GM21619 (cell line): ENCODE measurements around the gene LGMN.

Experiments
- ATAC-seq: cut with Tn5 transposase; IDR thresholded peaks from one replicate; pipeline ENCODE4 v1.9.1; 2021; ENCODE audit not compliant: unreplicated experiment

Gene LGMN

DNA sequence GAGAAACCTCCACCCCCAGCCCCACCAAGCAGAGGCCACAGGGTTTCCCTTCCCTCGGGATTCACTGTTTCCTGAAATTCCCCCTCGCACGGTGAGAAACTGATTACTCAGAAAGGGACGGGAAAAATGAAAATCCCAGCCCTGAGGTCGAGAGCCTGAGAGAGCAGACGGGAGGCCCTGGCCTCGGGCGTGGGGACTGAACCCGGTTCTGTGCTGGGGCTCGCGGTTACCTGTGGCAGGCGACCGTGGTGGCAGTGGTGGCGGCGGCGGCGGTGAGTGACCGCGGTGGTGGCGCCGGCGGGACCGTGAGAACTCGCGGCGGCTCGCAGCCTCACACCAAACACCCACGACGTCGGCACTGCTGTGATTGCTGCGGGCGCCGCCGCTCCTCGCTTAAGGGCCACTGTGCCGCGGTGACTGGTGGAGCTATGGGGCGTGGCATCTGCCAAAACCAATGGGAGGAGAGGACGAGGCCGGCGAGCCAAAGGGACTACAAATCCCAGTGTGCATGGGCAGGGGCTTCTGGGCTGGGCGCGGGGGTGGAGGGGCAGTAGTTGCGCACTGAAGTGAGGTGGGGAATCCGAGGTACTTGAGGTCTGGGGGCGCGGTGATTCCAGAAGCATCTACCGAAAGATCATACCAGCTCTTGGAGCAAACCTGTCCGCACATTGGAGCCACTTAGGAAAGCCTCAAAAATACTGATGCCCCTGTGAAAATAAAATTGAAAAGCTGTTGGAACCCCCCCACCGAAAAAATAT is at the start of gene LGMN:
Gene LGMN, minus strand, starts transcription at position 369 of the 758 bp plus-strand sequence. CDS start 15,841 bp downstream, outside the sequence.
- peak; percentile 64 for ATAC-seq

- ATAC-seq = no peak
Measured at GRCh38 chr14:92794961-92795360, 46.5 kb upstream of the LGMN start.

DNA sequence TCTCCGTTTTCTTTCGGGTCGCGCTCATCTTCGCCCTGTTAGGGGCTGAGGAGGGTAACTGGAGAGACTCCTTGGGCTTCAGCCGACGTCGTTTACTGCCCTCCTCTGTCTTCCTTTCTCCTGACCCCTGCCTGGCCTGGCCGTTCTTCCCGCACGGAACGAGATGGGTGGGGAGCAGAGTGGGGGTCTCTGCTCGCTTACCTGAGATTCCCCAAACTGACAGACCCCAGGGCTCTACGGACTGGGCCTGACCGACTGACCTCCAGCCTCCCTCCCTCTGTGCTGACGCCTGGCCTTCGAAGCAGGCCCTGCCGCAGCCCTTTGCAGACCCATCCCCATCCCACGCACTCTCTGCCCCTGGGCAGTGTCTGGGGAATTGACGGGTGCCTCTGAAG is 46.1 kb upstream of the LGMN start:
- ATAC-seq = no peak

DNA sequence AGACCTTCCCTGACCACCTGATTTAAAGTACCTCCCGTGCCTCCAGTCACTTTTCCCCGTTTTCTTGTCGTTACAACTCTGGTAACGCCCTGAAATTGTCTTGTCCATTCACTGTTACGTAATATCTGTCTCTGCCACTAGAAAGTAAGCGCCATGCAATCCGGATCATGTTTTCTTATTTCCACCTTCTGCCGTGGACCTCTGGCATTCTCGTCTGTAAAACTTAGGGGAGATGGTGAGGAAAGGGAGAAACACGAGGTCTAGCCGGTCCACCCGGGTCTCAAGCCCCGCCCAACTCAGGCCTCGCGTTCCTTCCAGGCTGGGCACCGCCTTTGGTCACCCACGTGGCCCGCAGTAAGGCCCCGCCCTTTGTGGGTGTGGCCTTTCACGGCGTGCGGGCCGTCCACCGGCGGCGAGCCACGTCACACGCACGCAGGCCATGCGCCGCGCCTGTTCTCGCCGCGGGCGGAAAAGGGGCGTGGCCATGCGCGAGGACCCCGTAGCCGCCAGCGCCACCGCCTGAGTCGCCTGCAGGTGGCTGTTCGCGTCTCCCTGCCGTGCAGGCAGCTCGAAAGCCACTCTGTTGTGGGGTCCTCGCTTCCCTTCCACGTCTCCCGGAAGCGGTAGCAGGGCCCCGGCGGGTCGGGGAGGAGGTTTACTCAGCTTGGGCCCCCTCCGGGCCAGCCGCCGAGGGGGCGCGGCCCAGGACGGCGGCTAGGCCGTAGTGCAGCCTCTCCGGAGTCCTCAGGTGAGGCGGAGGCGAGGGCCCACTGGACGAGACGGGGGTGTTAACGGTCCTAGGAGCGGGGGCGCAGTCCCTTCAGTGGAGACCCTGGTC is 45.5 kb upstream of the LGMN start, which contains the start of gene GOLGA5:
Gene GOLGA5, plus strand, starts transcription at position 597 of the 838 bp plus-strand sequence. CDS start 3,133 bp downstream, outside the sequence.
- peak; percentile 93 for ATAC-seq

DNA sequence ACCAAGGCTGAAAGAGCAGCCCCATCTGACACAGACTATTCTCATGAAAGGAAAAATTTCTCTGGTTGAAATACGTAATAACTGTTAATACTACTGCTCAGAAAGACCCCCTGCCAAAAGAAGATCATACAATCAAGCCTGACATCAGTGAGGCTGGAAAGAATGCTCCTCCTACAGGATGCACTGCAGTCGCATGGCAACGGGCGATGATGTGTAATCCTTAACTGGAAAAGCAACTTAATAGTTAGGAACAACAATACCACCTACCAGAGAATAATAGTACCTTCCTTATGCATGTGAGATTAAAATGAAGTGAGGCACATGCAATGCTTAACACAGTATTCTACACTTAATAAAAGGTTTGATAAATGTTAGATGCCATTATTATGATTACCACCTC is 44.5 kb upstream of the LGMN start:
- ATAC-seq = no peak

GRCh38 chr14:92789457-92790089 is 41.1 kb upstream of the LGMN start:
- no peak for ATAC-seq

DNA sequence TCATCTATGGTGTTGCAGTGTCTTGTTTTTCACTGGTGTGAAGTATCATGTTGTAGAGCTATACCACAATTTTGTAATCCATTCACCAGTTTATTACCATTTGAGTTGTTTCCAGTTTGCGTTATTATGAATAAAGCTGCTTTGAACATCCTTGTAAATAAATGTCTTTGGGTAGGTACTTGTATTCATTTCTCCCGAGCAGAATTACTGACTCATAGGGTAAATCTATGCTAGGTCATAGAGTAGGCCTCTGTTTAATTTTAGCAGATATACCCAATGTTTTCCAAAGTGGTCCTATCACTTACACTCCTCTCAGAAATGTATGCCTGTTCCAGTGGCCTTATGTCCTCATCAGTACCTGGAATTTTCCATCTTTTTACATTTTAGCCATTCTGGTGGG is 39.1 kb upstream of the LGMN start:
- ATAC-seq = no peak

- ATAC-seq = no peak
Measured at GRCh38 chr14:92786427-92786756, 38.0 kb upstream of the LGMN start.

DNA sequence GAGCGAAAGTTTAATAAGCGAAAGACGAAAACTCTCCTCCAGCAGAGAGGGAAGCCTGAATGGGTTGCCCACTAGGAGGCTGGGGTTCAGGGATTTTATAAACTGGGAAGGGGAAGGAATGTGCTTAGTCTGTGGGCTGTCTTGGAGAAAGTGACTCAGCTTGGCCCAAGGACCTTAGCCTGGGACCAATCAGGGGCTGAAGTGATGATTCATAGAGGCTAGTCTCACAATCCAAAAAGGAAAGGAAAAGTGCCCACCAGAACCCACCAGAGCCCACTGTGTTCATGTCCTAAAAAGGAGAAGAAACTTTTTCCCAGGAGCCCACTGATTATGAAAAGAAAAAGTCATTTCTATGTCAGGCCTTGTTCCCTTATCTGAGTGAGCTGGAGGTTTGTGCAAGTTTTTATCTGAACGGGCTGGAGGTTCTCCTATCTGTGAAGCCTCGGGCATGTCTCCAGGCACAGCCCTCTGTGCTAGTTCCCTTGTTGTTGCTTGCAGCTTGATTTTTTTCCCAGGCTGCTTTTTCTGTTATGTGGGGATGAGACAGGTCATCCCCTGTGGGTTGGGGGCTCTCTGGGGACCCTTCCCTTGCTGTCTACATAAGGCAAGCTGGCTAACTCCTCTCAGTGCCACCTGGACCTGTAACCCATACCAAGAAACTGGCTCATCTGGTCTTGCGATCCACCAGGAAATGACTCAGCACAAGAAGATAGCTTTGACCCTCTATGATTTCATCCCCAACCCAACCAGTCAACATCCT is 37.4 kb upstream of the LGMN start:
- no peak for ATAC-seq

DNA sequence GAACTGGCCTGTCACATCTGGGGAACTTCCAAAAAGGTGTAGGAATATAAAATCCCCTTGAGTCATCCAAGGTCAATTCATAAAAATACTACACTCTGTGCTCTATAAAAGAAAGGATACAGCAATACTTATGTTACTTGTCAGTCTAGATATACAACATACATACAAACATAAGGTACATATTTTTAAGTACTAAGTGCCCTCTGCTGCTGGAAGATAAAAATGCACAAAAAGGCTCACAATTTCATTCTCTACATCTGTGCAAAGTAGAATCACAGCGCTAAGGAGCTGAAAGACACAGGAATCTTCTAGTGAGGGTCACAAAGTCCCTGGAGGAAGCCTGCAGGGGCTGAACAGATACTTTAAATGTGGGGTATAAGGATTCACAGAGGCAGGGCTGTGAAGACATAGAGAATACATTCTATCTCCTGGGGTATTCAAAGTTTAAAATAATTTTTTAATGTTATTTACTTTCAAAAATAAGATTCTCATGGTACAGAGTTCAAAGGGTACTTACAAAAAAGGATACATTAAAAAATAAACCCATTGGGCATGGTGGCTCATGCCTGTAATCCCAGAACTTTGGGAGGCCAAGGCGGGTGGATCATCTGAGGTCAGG is 35.5 kb upstream of the LGMN start:
- peak; percentile 49 for ATAC-seq

GRCh38 chr14:92781350-92781749 is 32.9 kb upstream of the LGMN start:
- ATAC-seq = no peak

DNA sequence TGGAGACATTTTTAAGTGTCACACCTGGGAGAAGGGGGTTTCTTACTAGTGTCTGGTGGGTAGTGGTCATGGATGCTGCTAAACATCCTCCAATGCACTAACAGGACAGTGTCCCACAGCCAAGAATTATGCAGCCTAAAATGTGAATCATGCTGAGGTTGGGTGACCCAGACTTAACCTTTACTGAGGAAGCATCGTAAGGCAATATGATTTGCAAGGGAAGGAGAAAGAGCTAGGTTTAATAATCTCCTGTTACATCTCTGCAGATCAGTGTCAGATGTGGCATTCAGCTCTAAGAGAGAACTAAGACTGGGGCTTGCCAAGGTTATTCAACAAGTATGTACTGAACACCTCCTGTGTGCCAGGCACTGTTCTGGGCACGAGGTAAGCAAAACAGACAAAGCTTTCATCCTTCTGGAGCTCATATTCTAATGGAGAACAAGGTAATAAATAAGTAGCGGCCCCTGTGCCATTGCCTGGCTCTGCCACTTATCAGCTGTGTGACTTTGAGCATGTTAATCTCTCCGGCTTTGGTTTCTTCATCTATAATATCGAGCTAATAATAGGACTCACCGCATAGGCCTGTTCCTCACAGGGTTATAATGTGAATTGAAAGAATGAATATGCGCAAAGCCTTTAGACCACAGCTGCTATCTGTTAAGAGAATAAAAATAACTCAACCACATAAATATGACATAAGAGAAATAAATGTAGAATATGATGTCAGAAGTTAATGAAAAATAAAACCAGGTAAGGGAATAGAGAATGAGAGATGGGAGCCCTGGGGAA is 32.2 kb upstream of the LGMN start:
- no peak for ATAC-seq

- peak; percentile 33 for ATAC-seq
Measured at GRCh38 chr14:92778868-92779565, 30.6 kb upstream of the LGMN start.

- ATAC-seq = peak; percentile 87
Measured at GRCh38 chr14:92775292-92775691, 26.9 kb upstream of the LGMN start.

- ATAC-seq = no peak
Measured at GRCh38 chr14:92774572-92774971, 26.1 kb upstream of the LGMN start.

DNA sequence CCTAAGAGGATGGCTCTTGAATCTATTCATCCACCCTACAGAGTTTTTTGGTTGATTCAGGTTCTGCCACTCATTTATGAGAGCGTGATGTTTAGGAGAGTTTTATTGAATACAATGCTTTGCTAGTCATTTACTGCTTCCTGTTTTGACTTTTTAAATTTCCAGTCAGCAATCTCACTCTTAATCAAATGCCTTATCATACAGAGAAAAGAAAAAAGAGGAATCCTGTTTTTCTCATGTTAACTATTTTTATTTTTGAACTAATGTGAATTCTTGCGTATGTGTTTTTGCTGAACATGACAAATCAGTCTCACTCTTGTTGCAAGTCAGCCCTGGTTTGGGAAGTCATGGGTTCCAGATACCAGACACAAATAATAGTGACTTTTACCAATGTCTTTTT is 22.1 kb upstream of the LGMN start:
- ATAC-seq = no peak

- ATAC-seq = no peak
Measured at GRCh38 chr14:92768795-92769194, 20.4 kb upstream of the LGMN start.

DNA sequence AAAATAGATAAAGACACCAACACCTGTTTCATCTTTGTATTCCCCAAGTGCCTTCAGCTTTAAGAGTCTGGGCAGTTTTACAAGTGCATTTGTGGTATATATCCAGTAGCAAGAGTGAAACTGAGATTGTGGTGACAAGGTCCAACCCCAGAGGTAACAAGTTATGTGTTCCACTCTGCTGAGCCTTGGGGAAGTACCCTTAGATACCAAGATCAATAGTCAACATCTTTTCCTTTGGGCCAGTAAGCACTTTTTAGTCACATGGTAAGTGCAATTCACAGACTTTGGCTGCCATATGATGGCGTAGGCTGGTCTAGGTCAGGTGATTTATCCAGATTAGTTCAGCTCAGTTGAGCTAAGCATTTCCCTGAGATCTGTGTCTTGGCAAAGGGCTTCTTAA is 19.8 kb upstream of the LGMN start:
- peak; percentile 91 for ATAC-seq
